ENCODE results near the gene ZC3H7B. TPM values are rescaled to one million over a fixed set of nuclear protein-coding genes. Genes with fewer than 3 reads are reported as not detected.
A peak's percentile ranks its signal among the peaks of the same experiment; 100 is the strongest.

Gene ZC3H7B
- total RNA-seq, 1 experiment from 2014 or later: 62.7 TPM

DNA sequence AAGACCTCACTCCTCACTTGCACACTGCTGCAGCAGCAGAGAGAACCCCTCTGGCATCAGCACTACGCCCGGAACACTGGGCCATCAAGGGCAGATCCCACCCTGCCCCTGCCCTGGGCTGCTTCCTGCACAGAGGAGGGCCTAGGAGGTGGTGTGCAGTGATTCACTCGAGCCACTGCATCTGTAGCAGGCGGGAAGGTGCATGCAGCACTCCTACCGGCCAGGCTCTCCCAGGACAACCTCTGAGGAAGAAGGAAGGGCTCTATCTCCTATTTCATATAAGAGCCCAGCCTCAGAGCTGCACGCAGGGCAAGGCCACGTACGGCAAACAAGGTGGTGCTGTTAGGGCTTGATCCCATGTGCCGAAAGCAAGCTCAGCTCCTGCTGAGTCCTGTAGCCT, 29.5 kb upstream of the ZC3H7B start:
- H3K4me3 ChIP-seq: no peak overlapping the region
- H4K20me1 ChIP-seq (ENCODE audit: insufficient read depth): peaks cover 8% of the 10 kb centered on the region
- H3K9me3 ChIP-seq (ENCODE audit: insufficient read depth, low read depth): no peaks in the 10 kb centered on the region
- H3K79me2 ChIP-seq (ENCODE audit: low read depth): peaks cover 20% of the 10 kb centered on the region; the same call in 1 of the 2 replicates
- H3K27ac ChIP-seq: no peak overlapping the region
- H2AFZ ChIP-seq: no peak overlapping the region
- no TSS peak for BruUV-seq (replicated peaks)
- peaks cover 20% of the 10 kb centered on the region; the same call in 1 of the 2 replicates for H3F3A ChIP-seq (ENCODE audit: insufficient read depth, low read depth)
- DNase-seq: peak in 1 of 2 experiments; percentile 5
- H3K9me2 ChIP-seq (ENCODE audit: insufficient read depth): no peaks in the 10 kb centered on the region
- intact Hi-C loops (cut with micrococcal nuclease; ENCODE audit: unreplicated experiment): no loop called here
- no peaks in the 10 kb centered on the region for H3K4me1 ChIP-seq (replicated peaks; ENCODE audit: insufficient read depth)
- ChIA-PET POLR2A (ENCODE audit: unreplicated experiment) (interaction anchor here (0.5 kb wide), 1 partner anchor 31 kb away, joined by 7 read pairs; no protein-coding TSS in a partner anchor), CTCF (no interaction called here)
- H3K4me2 ChIP-seq: no peak overlapping the region
- no peaks in the 10 kb centered on the region for H3K27me3 ChIP-seq (ENCODE audit: insufficient read depth, low read depth)
- H3K36me3 ChIP-seq (ENCODE audit: low read depth): peaks cover 61% of the 10 kb centered on the region
- no peak for TF ChIP-seq EZH2 (IDR thresholded peaks at IDR 0.05; ENCODE audit: low read depth)
- TF ChIP-seq, protein P1, sequence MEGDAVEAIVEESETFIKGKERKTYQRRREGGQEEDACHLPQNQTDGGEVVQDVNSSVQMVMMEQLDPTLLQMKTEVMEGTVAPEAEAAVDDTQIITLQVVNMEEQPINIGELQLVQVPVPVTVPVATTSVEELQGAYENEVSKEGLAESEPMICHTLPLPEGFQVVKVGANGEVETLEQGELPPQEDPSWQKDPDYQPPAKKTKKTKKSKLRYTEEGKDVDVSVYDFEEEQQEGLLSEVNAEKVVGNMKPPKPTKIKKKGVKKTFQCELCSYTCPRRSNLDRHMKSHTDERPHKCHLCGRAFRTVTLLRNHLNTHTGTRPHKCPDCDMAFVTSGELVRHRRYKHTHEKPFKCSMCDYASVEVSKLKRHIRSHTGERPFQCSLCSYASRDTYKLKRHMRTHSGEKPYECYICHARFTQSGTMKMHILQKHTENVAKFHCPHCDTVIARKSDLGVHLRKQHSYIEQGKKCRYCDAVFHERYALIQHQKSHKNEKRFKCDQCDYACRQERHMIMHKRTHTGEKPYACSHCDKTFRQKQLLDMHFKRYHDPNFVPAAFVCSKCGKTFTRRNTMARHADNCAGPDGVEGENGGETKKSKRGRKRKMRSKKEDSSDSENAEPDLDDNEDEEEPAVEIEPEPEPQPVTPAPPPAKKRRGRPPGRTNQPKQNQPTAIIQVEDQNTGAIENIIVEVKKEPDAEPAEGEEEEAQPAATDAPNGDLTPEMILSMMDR (conservative IDR thresholded peaks at IDR 0.05): no peak

DNA sequence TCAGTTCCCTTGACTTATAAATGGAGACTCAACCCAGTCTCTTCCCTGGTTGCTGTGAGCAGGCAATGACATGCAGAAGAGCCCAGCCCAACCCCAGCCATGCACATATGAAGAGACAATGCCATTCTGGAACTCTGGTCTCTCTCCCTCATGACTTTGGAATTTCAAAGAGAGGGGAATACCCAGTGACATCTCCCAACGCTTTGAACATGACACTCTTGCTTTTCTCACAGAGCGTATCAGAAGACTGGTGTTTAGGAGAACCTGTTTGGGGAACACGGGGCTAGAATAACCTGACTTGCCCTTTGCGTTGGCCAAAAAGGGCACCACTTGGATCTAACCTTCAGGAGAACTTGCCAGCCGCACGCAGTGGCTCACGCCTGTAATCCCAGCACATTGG, 28.2 kb upstream of the ZC3H7B start:
- Histone ChIP-seq H3F3A (ENCODE audit: insufficient read depth, low read depth) (peaks cover 25% of the 10 kb centered on the region; the same call in 1 of the 2 replicates), H3K27ac (no peak overlapping the region), H3K79me2 (ENCODE audit: low read depth) (peaks cover 21% of the 10 kb centered on the region; the same call in 1 of the 2 replicates), H2AFZ (no peak overlapping the region), H3K4me2 (no peak overlapping the region), H3K36me3 (ENCODE audit: low read depth) (peaks cover 62% of the 10 kb centered on the region), H3K9me2 (ENCODE audit: insufficient read depth) (no peaks in the 10 kb centered on the region), H3K4me3 (no peak overlapping the region), H3K4me1 (replicated peaks; ENCODE audit: insufficient read depth) (no peaks in the 10 kb centered on the region), H4K20me1 (ENCODE audit: insufficient read depth) (peaks cover 10% of the 10 kb centered on the region), H3K9me3 (ENCODE audit: insufficient read depth, low read depth) (no peaks in the 10 kb centered on the region), H3K27me3 (ENCODE audit: insufficient read depth, low read depth) (no peaks in the 10 kb centered on the region)
- intact Hi-C loops (cut with micrococcal nuclease; ENCODE audit: unreplicated experiment): no loop called here
- CTCF ChIA-PET: no interaction called here
- BruUV-seq (replicated peaks): no TSS peak
- no peak for TF ChIP-seq EZH2 (IDR thresholded peaks at IDR 0.05; ENCODE audit: low read depth)
- TF ChIP-seq, protein P1 (conservative IDR thresholded peaks at IDR 0.05): no peak
- peak in 1 of 2 experiments; percentile 12 for DNase-seq
- POLR2A ChIA-PET (ENCODE audit: unreplicated experiment): interaction anchor here (0.7 kb wide), 1 partner anchor 15 kb away, joined by 3 read pairs; no protein-coding TSS in a partner anchor

DNA sequence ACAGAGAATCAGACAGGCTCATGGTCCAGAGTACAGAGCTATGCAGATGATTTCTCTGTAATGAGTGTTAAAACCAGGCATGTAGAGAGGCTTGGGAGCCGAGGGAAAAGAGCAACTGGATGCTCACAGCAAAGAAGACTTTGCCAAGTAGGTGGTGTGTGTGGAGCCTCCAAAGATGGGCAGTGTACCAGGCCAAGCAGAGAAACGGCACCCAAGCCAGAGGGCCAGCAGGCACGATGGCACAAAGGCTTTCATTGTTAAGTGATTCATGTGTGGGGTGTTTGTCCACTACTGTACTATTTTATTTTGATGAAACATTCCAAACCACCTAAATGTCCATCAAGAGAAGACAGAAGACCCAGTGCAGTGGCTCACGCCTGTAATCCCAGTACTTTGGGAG, 26.5 kb upstream of the ZC3H7B start:
- Histone ChIP-seq H3K79me2 (ENCODE audit: low read depth) (peaks cover 22% of the 10 kb centered on the region), H3K4me1 (replicated peaks; ENCODE audit: insufficient read depth) (no peaks in the 10 kb centered on the region), H3K4me2 (no peak overlapping the region), H3K36me3 (ENCODE audit: low read depth) (peaks cover 58% of the 10 kb centered on the region), H2AFZ (no peak overlapping the region), H3K27me3 (ENCODE audit: insufficient read depth, low read depth) (no peaks in the 10 kb centered on the region), H3F3A (ENCODE audit: insufficient read depth, low read depth) (peaks cover 29% of the 10 kb centered on the region), H4K20me1 (ENCODE audit: insufficient read depth) (peaks cover 20% of the 10 kb centered on the region), H3K27ac (no peak overlapping the region), H3K4me3 (no peak overlapping the region), H3K9me3 (ENCODE audit: insufficient read depth, low read depth) (no peaks in the 10 kb centered on the region), H3K9me2 (ENCODE audit: insufficient read depth) (no peaks in the 10 kb centered on the region)
- no TSS peak for BruUV-seq (replicated peaks)
- no peak for TF ChIP-seq EZH2 (IDR thresholded peaks at IDR 0.05; ENCODE audit: low read depth)
- TF ChIP-seq, protein P1 (conservative IDR thresholded peaks at IDR 0.05): no peak
- intact Hi-C loops (cut with micrococcal nuclease; ENCODE audit: unreplicated experiment): no loop called here
- POLR2A ChIA-PET (ENCODE audit: unreplicated experiment): interaction anchor here (0.5 kb wide), 1 partner anchor 38 kb away, joined by 11 read pairs; no protein-coding TSS in a partner anchor
- peak in 1 of 2 experiments; percentile 5 for DNase-seq
- CTCF ChIA-PET: no interaction called here

Data from PC-9 (cell line).